ENCODE measurements around the gene GMPR2. TPM values are rescaled to one million over a fixed set of nuclear protein-coding genes. Genes with fewer than 3 reads are reported as not detected.

The GMPR2 gene
- total RNA-seq, 5 donors from 2014 or later (not counting 1 experiment from before 2014, with no cell fraction given), result 53.8 to 81.2 (median 64.0) TPM

DNA sequence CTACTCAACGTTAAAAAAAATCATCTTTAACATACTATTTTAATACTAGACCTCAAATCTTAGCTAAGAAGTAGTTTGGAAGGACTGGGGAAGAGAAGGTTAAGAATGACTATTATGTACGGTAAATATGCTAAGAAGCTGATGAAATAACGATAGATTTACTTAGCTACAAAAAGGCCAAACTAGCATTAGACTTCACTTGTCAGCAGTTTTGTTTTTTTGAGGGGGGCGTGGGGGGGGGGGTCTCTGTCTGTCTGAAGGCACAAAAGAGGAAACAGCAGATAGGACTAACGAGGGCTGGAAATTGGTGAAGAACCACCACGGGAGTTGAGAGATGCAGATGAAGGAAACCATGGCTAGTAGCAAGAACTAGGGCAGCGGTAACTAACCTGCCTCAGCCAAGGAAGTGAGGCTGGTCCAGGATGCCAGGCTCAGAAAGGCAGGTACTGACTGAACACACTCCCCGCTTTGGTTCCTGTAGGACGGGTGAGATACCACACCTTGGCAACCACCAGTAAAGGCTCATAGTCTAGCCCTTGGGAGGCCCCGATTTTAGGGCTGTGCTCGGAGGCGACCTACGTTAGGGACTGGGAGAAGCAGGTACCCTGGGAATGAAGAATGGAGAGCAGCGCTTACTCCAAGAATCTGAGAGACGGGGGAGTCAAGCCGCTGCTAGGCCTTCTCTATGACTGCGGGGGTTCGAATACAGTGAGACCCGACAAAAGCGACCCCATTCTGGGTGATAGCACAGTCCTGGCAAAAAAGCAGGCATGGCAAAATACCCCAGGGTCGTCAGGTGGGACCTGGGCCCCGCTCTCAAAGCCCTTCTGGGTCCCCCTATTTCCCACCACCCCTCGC is 1.2 kb upstream of the GMPR2 start:
- Mint-ChIP-seq H3K9me3 (no peaks in the 10 kb centered on the region), H3K4me3 (peak overlapping the region; percentile 83 to 99 (median 95)), H3K36me3 (peaks cover 29% of the 10 kb centered on the region), H3K27me3 (no peaks in the 10 kb centered on the region), H3K4me1 (peaks cover 54 to 64% (median 60%) of the 10 kb centered on the region in 3 donors), H3K27ac (peak overlapping the region; percentile 97)
- peak overlapping the region; percentile 76 to 98 for H3K4me3 ChIP-seq (ENCODE audit: control insufficient read depth in 1 of 2, extremely low read depth in 1 of 2, low read length in 1 of 2)
- no peaks in the 10 kb centered on the region for H3K27me3 ChIP-seq (replicated peaks in 1 of 2; ENCODE audit: control insufficient read depth in 2 of 2, extremely low read depth in 1 of 2, insufficient read depth in 2 of 2, low read length in 1 of 2)
- H3K9me3 ChIP-seq, result no peaks in the 10 kb centered on the region
- POLR2A ChIA-PET, result interaction anchor here (0.6 to 1.6 kb wide), 5 partner anchors 11 to 60 kb away, joined by 3 to 7 read pairs (median 5); partner anchors contain the start of genes TINF2 (in 2 of the 2), CHMP4A (in 1 of the 2) and REC8 (in 1 of the 2)
- CTCF ChIA-PET, result interaction anchor here in 1 of 2 donors (0.6 to 1.6 kb wide), 5 partner anchors 11 to 1312 kb away, joined by 3 to 9 read pairs (median 4); partner anchors contain the start of genes DHRS1, NOP9, RBM23 and TINF2
- H3K4me1 ChIP-seq (ENCODE audit: control insufficient read depth in 1 of 2, extremely low read depth in 1 of 2, insufficient read depth in 2 of 2, low read length in 2 of 2), result peaks cover 18 to 41% of the 10 kb centered on the region in 2 experiments
- WGBS (ENCODE audit: insufficient coverage), result 6% methylated on average over 15 of the region's 23 CpGs
- H3K36me3 ChIP-seq (ENCODE audit: control insufficient read depth in 2 of 2, extremely low read depth in 1 of 2, insufficient read depth in 1 of 2, low read length in 1 of 2), result peaks cover 0 to 25% of the 10 kb centered on the region in 2 donors
- peak in 14 of 35 experiments; percentile 8 to 47 (median 18) for DNase-seq
- peak in 3 of 4 experiments; percentile 7 to 23 (median 11) for ATAC-seq (replicated peaks in 1 of 4)
- peak overlapping the region; percentile 72 for H3K27ac ChIP-seq (ENCODE audit: low read length)

DNA sequence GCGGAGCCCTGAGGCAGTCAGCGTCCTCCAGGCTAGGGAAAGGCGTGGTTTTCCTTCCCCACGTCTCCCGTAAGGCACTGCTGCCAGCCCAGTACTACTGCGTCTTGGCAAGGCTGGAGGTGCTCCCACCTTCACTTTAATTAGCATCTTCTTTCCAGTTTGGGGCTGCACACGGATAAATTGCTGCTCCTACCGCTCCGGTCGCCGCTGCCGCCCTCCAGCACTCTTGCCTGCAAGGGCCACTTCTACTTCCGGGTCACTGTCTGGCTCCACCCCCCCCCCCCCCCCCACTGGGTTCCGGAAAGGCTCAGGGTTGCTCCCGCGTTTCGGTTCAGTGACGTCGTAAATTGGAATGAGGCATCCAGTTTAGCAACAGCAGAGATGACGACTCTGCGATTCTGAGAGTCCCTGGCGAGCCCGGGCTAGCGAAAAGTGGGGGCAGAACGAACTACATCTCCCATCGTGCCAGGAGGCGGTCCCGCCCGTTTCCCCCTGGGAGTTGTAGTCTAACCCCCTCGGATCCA is 546 bp upstream of the GMPR2 start, which contains the start of gene NEDD8:
TSS of gene NEDD8 (minus strand) at position 247 of the 524 bp plus-strand sequence. CDS start at position 147, 100 bp downstream.
- H3K9me3 ChIP-seq, result no peaks in the 10 kb centered on the region
- peak; percentile 76 to 92 (median 86) for DNase-seq
- Mint-ChIP-seq H3K36me3 (peaks cover 32% of the 10 kb centered on the region), H3K9me3 (no peaks in the 10 kb centered on the region), H3K27ac (peak within 1 kb of the TSS; percentile 97), H3K4me1 (peaks cover 50 to 65% (median 58%) of the 10 kb centered on the region in 3 donors), H3K4me3 (peak within 1 kb of the TSS; percentile 83 to 99 (median 95)), H3K27me3 (no peaks in the 10 kb centered on the region)
- peak within 1 kb of the TSS; percentile 72 for H3K27ac ChIP-seq (ENCODE audit: low read length)
- no peaks in the 10 kb centered on the region for H3K27me3 ChIP-seq (replicated peaks in 1 of 2; ENCODE audit: control insufficient read depth in 2 of 2, extremely low read depth in 1 of 2, insufficient read depth in 2 of 2, low read length in 1 of 2)
- H3K4me1 ChIP-seq (ENCODE audit: control insufficient read depth in 1 of 2, extremely low read depth in 1 of 2, insufficient read depth in 2 of 2, low read length in 2 of 2), result peaks cover 18 to 41% of the 10 kb centered on the region in 2 experiments
- WGBS (ENCODE audit: insufficient coverage), result 0% methylated on average over 27 of the region's 30 CpGs
- ChIA-PET POLR2A (interaction anchor here in 1 of 2 donors (2.0 kb wide), 1 partner anchor 10 kb away, joined by 6 read pairs; the partner anchor contains the start of gene TINF2), CTCF (interaction anchor here in 1 of 2 donors (2.8 kb wide), 1 partner anchor 10 kb away, joined by 9 read pairs; the partner anchor contains the start of gene TINF2)
- H3K4me3 ChIP-seq (ENCODE audit: control insufficient read depth in 1 of 2, extremely low read depth in 1 of 2, low read length in 1 of 2), result peak within 1 kb of the TSS; percentile 76 to 98
- ATAC-seq (replicated peaks in 1 of 4), result peak; percentile 87 to 90 (median 90)
- H3K36me3 ChIP-seq (ENCODE audit: control insufficient read depth in 2 of 2, extremely low read depth in 1 of 2, insufficient read depth in 1 of 2, low read length in 1 of 2), result peaks cover 0 to 32% of the 10 kb centered on the region in 2 donors

DNA sequence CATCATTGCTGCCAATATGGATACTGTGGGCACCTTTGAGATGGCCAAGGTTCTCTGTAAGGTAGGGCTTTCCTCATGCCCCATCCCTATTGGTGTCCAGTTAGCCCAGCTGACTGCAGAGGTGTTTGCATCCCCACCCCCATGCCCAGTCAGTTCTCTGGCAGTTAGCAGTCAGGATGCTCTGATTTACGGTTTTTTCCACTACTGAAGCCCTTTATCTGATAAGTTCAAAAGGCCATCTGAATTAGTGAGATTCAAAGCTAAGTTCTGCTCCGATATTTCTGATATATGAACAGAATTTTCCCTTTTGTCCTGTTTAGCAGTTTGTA is 773 bp downstream of the GMPR2 start:
- H3K27ac Mint-ChIP-seq, result peak overlapping the region; percentile 97
- H3K4me1 Mint-ChIP-seq, result peaks cover 60 to 71% (median 65%) of the 10 kb centered on the region in 3 donors
- Histone ChIP-seq H3K4me3 (ENCODE audit: control insufficient read depth in 1 of 2, extremely low read depth in 1 of 2, low read length in 1 of 2) (peak overlapping the region; percentile 76 to 98), H3K9me3 (no peaks in the 10 kb centered on the region), H3K36me3 (ENCODE audit: control insufficient read depth in 2 of 2, extremely low read depth in 1 of 2, insufficient read depth in 1 of 2, low read length in 1 of 2) (peaks cover 3 to 41% of the 10 kb centered on the region in 2 donors), H3K4me1 (ENCODE audit: control insufficient read depth in 1 of 2, extremely low read depth in 1 of 2, insufficient read depth in 2 of 2, low read length in 2 of 2) (peaks cover 18 to 42% of the 10 kb centered on the region in 2 experiments), H3K27me3 (replicated peaks in 1 of 2; ENCODE audit: control insufficient read depth in 2 of 2, extremely low read depth in 1 of 2, insufficient read depth in 2 of 2, low read length in 1 of 2) (no peaks in the 10 kb centered on the region), H3K27ac (ENCODE audit: low read length) (peak overlapping the region; percentile 72)
- ATAC-seq (replicated peaks in 1 of 4) (no peak), DNase-seq (no peak)
- peaks cover 37% of the 10 kb centered on the region for H3K36me3 Mint-ChIP-seq
- peak overlapping the region; percentile 83 to 99 (median 95) for H3K4me3 Mint-ChIP-seq
- WGBS (ENCODE audit: insufficient coverage), result 22% methylated on average over 1 of the region's 2 CpGs
- CTCF ChIA-PET, result interaction anchor here in 1 of 2 donors (2.8 kb wide), 1 partner anchor 9 kb away, joined by 9 read pairs; the partner anchor contains the start of gene TINF2
- POLR2A ChIA-PET, result interaction anchor here in 1 of 2 donors (2.0 kb wide), 1 partner anchor 9 kb away, joined by 6 read pairs; the partner anchor contains the start of gene TINF2
- H3K9me3 Mint-ChIP-seq, result no peaks in the 10 kb centered on the region
- no peaks in the 10 kb centered on the region for H3K27me3 Mint-ChIP-seq

GRCh38 chr14:24234095-24235005 is 1.6 kb downstream of the GMPR2 start:
- Mint-ChIP-seq H3K36me3 (peaks cover 41% of the 10 kb centered on the region), H3K27me3 (no peaks in the 10 kb centered on the region), H3K9me3 (no peaks in the 10 kb centered on the region), H3K27ac (peak overlapping the region; percentile 62 to 97), H3K4me3 (peak overlapping the region; percentile 47 to 95 (median 83)), H3K4me1 (peaks cover 64 to 75% (median 70%) of the 10 kb centered on the region in 3 donors)
- H3K27ac ChIP-seq (ENCODE audit: low read length), result peak overlapping the region; percentile 72
- ATAC-seq (replicated peaks in 1 of 4), result no peak
- H3K9me3 ChIP-seq, result no peaks in the 10 kb centered on the region
- 94% methylated on average over 3 of the region's 3 CpGs for WGBS (ENCODE audit: insufficient coverage)
- ChIA-PET CTCF (interaction anchor here (0.6 to 2.8 kb wide), 5 partner anchors 8 to 644 kb away, joined by 3 to 9 read pairs (median 3); partner anchors contain the start of genes MDP1 (in 1 of the 2) and TINF2 (in 1 of the 2)), POLR2A (interaction anchor here in 1 of 2 donors (2.0 kb wide), 1 partner anchor 8 kb away, joined by 6 read pairs; the partner anchor contains the start of gene TINF2)
- no peak for DNase-seq
- H3K36me3 ChIP-seq (ENCODE audit: control insufficient read depth in 2 of 2, extremely low read depth in 1 of 2, insufficient read depth in 1 of 2, low read length in 1 of 2), result peaks cover 3 to 49% of the 10 kb centered on the region in 2 donors
- H3K4me3 ChIP-seq (ENCODE audit: control insufficient read depth in 1 of 2, extremely low read depth in 1 of 2, low read length in 1 of 2), result no peak overlapping the region
- no peaks in the 10 kb centered on the region for H3K27me3 ChIP-seq (replicated peaks in 1 of 2; ENCODE audit: control insufficient read depth in 2 of 2, extremely low read depth in 1 of 2, insufficient read depth in 2 of 2, low read length in 1 of 2)
- H3K4me1 ChIP-seq (ENCODE audit: control insufficient read depth in 1 of 2, extremely low read depth in 1 of 2, insufficient read depth in 2 of 2, low read length in 2 of 2), result peaks cover 20 to 48% of the 10 kb centered on the region in 2 experiments

DNA sequence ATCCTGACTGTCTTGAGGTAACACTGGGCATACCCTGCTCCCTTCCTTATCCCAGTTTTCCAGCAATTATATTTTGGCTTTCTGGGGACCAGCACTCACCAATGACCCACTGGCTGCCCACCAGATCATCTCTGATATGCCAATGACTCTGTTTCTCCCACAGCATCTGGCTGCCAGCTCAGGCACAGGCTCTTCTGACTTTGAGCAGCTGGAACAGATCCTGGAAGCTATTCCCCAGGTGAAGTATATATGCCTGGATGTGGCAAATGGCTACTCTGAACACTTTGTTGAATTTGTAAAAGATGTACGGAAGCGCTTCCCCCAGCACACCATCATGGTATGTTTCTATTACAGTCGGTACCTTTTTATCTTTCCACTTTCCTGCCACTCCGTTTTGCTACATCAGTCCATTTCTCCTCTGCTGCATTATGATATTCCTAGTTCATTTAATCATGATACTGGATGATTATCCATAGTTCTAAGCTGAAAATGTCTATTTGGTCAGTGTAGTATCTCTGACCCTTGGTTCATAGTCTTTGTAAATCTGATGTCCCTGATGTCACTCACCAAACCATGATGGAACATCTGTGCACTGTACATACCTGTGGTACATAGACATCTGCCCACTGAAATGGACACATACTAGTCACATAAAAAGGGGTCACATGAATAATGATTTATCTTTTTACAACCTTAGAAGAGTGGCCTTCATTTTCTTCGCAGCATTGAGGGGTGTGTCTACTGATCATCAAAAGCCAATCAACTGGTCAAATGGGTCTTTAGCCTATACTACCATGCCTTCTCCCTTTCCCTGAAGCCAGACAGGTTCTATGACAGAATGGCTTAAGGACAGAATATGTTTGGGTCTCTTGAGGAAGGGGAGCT is 3.3 kb downstream of the GMPR2 start:
- H3K4me3 Mint-ChIP-seq, result no peak overlapping the region
- H3K9me3 Mint-ChIP-seq, result no peaks in the 10 kb centered on the region
- no peaks in the 10 kb centered on the region for H3K27me3 ChIP-seq (replicated peaks in 1 of 2; ENCODE audit: control insufficient read depth in 2 of 2, extremely low read depth in 1 of 2, insufficient read depth in 2 of 2, low read length in 1 of 2)
- H3K4me1 ChIP-seq (ENCODE audit: control insufficient read depth in 1 of 2, extremely low read depth in 1 of 2, insufficient read depth in 2 of 2, low read length in 2 of 2), result peaks cover 35 to 53% of the 10 kb centered on the region in 2 experiments
- H3K36me3 ChIP-seq (ENCODE audit: control insufficient read depth in 2 of 2, extremely low read depth in 1 of 2, insufficient read depth in 1 of 2, low read length in 1 of 2), result peaks cover 11 to 66% of the 10 kb centered on the region in 2 donors
- no peaks in the 10 kb centered on the region for H3K9me3 ChIP-seq
- no peak overlapping the region for H3K27ac ChIP-seq (ENCODE audit: low read length)
- ATAC-seq (replicated peaks in 1 of 4), result no peak
- DNase-seq, result no peak
- peak overlapping the region; percentile 65 to 97 for H3K27ac Mint-ChIP-seq
- ChIA-PET POLR2A (interaction anchor here (0.5 to 0.6 kb wide), 2 partner anchors 45 to 121 kb away, joined by 3 to 5 read pairs; partner anchors contain the start of genes DCAF11 (in 1 of the 2) and NRL (in 1 of the 2)), CTCF (no interaction called here)
- WGBS (ENCODE audit: insufficient coverage), result no CpG with 5 or more reads among the region's 5 CpGs
- no peak overlapping the region for H3K4me3 ChIP-seq (ENCODE audit: control insufficient read depth in 1 of 2, extremely low read depth in 1 of 2, low read length in 1 of 2)
- H3K36me3 Mint-ChIP-seq, result peaks cover 54% of the 10 kb centered on the region
- H3K27me3 Mint-ChIP-seq, result no peaks in the 10 kb centered on the region
- H3K4me1 Mint-ChIP-seq, result peaks cover 77 to 88% (median 85%) of the 10 kb centered on the region in 3 donors
